SK-N-DZ (cell line): Measurements from ENCODE around the gene TNFRSF1A.

Experiments
- DNase-seq: peaks from one replicate; pipeline ENCODE4 v3.0.0-alpha.2; 2015; ENCODE audit warnings: low spot score

The TNFRSF1A gene

DNA sequence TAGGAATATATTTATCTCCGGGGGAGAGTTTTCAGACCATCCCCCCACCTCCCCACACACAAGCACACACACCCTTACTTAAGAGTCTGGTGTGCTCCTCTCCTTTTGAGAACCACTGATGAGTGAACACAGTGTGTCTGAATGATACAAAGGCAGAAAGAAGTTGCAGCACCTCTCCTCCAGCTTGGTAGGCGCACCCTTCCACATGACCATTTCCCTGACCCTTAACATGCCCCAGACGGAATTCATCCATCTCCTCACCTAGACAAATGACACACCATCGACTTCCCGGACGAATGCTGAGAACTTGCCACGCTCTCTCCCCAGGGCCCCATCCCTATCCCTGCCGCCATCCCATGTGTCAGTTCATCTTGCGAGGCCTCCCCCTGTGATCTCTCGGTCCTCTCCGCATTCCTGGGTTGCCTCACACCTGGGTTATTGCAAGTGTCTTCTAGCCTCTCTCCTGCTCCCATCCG lies 3.9 kb downstream of the TNFRSF1A start:
- no peak for DNase-seq

DNA sequence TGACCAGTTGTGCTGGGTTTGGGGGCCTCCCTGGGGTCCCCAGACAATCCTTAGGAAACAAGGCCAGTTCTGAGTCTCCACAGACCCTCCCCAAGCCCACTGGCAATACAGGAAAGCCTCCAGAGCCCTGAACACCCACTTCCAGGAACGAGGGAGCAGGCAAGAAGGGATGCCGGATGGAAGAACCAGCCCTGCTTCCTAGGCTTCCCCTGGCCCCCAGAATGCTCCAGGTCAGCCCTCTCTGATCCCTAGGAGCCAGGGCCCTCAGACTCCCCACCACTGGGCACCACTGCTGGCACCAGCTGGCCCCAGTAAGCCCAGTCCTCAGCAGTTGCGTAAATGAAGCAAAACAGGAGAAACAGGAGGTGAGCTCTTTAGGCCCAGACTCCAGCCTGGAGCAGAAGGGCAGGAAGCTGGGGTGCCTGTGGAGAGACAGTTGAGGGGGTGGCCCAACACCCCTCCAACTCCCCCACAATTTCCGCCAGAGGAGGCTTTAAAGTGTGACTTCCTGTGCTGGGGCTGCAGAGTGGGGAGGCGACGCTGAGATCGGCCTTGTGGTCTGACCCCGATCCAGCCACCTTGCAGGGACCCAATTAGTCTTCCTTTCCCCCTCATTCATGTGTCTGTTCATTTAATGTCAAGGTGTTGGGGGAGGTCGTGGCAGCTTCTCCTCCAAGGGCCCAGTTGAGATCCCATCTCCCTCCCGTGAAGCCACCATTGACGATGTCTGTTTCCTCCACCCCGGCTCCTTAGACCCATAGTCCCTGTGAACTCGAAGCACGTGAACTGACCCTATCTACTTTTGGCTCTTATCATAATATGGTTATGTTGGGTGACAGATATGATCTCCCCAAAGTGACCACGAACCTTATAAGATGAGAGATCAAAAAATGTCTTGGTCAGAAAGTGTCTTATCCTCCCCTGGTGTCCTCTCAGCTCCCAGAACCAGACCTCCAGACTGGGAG lies 4.7 kb downstream of the TNFRSF1A start:
- no peak for DNase-seq

DNA sequence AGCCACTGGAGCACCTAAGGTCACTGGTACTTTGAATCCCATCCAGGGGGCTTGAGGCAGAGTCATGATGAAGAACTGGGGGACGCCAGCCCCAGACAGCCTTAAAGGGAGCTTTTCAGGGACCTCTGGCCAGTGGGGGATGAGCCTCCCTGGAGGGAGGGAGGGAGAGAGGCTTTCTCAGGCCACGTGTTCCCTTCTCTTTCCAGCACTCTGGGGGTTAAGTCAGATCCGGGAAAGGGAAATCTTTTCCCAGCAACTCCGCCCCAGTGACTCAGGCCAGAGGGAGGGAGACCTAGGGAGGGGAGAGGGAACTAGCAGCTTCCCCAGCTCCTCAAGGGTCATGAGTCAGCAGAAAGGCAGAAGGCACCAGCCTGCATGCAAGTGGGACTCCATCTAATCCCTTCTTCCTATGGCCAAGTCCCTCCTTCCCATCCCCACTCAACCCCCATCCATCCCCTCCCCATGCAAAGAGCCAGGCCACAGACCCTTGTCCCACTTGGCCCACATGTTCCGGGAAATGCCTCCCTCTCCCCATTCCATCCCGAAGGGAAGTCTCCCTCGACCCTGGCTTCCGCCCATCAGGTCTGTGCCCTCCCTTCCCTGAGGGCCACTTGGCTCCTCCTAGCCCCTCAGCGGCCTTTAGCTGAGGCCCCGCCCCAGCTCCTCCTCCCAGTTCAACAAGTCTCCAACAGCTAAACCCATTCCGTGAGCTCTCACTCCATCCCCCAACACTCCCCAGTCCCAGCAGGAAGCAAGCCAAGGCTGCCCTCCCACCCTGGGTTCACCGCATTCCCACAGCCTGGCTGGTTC lies 5.6 kb downstream of the TNFRSF1A start:
- DNase-seq = peak; percentile 97

DNA sequence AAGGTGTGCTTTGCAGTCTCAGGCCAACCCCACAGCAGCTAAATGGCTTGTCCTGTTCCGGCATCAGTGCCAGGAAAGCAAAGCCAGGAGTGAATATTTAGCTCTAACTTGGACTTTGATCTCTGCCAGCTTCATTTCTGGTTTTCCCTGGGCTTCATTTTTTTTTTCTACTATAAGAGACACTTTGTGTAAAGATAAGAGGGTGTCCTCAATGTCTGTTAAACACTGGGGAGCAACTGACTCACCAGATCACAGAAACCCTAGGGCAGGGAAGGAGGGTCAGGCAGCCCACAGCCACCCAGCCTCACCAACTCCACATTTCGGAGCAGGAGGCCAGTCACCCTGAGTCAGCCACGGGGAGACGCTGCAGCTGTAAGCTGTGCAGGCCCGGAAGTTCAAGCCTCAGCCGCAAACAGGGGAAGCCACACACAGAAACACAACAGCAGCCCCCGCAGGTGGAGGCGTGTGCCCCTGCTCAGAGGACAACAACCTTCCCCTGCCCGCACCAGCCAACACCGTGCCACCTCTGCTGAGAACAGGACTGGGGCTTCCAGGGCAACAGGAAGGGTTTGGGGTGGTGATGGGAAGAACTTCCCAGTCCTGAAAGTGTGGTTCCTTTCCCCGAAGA lies 6.3 kb downstream of the TNFRSF1A start:
- peak; percentile 72 for DNase-seq

DNA sequence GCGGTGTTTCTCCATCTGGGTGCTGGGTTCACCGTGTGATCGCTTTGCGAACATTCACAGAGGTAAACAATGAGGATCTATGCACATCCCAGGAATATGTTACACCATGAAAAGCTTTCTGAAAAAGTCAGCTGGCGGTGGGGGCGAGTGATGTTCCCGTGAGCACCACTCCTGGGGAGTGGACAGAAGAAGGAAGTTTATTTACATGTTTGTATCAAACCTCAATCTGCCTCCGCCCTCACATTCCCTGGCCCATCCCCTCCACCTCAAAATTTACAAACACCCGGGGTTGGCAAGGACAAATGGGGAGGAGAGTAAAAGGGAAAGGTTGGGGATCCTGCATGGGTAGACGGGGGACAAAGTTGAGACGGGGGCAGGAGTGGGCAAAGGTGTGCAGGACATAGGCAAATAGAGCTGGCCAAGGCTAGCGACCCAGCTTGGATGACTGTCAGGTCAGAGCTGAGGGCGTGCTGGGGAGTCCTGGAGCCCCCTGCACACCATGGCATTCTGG lies 6.9 kb downstream of the TNFRSF1A start:
- DNase-seq = no peak

DNA sequence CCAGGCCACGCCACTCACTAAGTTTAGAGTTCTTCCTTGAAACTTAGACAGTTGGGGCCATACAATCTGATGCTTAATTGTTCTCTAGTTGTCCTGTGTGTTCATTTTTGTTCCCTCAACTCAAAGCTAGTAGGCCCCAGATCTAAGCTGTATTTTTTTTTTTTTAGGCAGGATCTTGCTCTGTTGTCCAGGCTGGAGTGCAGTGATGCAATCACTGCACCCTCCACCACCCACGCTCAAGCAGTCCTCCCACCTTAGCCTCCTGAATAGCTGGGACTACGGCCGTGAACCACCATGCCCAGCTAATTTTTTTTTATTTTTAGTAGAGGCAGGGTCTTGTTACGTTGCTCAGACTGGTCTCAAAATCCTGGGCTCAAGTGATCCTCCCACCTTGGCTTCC lies 7.5 kb downstream of the TNFRSF1A start:
- DNase-seq = no peak

DNA sequence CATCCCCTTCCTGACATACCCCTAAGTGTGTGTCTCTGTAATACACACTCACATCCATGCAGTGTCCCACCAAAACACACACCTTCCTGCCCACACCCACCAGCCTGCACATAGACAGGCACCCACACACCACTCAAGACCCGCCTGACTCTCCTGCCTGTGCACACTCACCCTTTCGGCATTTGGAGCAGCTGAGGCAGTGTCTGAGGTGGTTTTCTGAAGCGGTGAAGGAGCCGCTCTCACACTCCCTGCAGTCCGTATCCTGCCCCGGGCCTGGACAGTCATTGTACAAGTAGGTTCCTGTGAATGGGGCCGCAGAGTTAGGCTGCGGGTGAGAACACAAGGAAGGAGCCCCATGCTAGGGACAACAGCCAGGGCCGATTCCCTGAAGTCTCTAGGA lies 8.3 kb downstream of the TNFRSF1A start:
- DNase-seq = no peak

DNA sequence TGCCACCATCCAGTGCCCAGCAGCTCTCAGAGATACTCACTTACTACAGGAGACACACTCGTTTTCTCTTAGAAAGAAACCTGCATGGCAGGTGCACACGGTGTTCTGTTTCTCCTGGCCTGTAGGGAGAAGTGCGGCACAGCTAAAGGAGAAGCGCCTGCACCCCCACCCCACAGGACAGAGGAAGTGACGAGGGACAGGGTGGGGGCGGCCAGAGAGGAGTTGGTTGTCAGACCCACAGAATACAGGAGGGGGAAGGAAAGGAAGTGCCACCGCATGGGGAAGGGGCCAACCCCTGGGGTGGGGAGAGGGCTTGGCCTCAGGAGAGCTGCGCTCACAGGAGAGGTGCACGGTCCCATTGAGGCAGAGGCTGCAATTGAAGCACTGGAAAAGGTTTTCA lies 8.8 kb downstream of the TNFRSF1A start:
- no peak for DNase-seq

DNA sequence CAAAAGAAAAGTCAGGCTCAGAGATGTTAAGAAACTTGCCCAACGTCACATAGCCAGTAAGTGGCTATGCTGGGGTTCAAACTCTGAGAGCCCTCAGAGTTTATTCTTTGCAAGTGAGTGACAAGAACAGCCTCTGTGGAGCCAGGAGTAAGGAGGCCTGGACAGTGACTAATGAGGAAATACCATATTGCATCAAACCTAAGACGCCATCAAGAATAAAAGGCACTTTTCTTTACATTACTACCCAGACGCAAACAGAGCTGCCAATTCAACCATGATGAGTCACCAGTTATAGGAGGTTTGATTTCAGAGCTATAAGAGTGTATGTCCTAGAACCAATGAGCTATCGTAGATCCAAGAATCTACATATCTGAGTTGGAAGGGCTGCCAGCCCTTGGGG lies 9.4 kb downstream of the TNFRSF1A start:
- DNase-seq = no peak

DNA sequence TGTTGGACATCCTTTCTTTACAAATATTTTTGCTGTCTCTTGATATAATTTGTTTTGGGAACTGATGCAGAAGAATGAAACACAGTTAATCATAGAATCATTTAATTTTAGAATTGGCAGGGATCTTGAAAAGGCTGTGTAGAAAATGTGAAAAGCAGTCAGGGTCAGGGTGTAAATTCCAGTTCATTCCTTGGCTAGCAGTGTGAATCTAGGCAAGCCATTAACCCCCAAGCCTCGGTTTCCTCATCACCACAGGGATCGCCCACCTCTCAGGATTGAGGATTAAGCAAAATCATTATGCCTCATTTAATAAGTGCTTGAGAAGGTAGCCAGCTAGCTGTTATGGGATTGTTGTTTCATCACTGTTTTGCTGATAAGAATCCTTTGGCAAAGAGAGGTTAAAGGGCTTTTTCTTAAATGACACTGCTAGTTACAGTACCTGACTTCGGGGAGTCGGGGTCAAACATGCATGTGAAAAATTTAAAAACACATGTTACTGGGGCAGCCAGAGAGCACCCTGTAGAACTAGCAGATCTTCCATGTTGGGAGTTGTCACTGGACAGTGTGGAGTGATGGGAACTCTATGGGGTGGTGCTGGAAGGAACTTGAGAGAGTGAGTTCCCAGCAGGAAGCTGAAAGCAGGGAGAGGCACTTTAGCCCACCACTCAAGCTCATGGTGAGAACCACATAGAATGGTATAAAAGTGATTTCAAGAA lies 10.7 kb downstream of the TNFRSF1A start:
- no peak for DNase-seq

DNA sequence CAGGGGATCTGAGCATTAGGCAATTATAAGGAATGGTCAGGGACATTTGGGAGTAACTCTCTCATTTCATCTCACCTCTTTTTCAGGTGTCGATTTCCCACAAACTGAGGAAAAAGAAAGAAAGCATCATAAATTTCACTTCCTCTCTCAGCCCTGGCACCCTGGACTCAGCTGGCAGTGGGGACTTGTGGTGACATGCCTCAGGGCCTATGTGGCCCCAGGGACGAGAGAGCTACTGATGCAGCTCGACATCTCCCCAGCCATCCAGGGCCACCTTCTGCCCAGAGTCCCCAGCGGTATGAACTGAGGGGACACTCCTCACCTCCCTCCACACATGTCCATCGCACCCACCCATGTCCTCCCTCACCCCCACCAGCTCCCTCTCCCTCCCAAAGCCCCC lies 11.7 kb downstream of the TNFRSF1A start:
- DNase-seq = no peak

DNA sequence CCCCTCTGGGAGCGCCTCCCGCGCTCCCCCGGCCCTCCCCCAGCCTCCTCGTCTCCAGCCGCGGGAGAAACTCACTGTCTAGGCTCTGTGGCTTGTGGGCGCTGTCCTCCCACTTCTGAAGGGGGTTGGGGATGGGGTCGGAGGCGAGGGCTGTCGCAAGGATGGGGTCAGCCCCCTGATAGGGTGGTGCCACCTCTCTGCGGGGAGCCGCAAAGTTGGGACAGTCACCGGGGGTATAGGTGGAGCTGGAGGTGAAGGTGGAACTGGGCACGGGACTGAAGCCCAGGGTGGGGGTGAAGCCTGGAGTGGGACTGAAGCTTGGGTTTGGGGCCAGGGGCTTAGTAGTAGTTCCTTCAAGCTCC lies 12.2 kb downstream of the TNFRSF1A start:
- no peak for DNase-seq

DNA sequence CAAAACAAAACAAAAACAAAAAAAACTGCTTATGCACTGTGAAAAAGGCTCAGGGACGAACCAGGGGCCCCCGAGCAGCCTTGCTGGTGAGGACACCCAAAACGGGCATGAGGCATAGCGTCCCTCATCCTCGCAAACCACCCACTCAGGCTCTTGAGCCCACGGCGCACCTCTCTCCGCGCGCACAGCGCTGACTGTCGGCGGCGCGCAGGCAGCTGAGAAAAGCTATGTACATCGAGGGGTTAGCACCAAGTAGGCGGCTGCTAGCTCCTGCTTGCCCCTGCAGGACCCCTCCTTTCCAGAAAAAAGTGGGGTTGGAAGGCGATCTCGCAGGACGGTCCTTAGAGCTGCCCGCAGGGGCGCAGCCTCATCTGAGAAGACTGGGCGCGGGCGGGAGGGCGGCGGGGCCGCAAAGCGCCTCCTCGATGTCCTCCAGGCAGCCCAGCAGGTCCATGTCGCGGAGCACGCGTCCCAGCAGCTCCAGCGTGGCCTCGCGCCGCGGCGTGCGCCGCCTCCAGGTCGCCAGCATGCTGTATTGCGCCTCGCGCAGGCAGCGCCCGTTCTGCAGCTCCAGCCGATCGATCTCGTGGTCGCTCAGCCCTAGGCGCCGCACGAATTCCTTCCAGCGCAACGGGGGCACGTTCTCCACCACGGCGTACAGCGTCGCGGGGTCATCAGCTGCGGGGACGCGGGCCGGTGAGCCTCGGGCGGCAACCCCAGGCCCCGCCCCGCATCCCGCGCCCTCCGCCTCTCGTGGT lies 12.8 kb downstream of the TNFRSF1A start:
- DNase-seq = no peak

DNA sequence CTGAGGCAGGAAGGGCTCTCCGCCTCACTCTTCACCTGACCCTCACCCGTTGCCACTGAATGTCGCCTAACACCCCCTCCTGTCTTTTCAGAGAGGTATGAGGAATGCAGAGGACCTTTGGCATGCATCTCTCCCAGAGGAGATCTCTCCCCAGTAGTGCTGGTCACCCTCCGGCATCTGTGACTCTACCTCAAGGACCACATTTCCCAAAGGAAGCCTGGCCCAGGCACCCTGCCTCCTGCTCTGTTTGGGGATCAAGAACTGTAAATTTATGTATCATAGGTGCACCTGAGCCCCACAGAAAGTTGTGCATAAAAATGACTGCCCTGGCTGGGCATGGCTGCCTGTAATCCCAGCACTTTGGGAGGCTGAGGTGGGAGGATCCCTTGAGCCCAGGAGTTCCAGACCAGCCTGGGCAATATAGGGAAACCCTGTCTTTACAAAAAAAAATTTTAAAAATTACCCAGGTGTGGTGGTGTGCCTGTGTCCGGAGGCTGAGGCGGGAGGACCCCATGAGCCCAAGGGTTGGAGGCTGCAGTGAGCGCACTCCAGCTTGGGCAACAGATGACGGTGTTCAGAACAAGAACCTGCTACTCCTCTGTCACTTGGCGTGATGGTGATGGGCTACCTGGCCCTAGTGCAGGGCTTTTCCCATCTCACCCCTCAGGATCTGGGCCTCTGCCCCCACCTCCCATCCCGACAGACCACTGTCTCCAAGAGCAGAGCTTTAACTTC lies 13.7 kb downstream of the TNFRSF1A start:
- no peak for DNase-seq

DNA sequence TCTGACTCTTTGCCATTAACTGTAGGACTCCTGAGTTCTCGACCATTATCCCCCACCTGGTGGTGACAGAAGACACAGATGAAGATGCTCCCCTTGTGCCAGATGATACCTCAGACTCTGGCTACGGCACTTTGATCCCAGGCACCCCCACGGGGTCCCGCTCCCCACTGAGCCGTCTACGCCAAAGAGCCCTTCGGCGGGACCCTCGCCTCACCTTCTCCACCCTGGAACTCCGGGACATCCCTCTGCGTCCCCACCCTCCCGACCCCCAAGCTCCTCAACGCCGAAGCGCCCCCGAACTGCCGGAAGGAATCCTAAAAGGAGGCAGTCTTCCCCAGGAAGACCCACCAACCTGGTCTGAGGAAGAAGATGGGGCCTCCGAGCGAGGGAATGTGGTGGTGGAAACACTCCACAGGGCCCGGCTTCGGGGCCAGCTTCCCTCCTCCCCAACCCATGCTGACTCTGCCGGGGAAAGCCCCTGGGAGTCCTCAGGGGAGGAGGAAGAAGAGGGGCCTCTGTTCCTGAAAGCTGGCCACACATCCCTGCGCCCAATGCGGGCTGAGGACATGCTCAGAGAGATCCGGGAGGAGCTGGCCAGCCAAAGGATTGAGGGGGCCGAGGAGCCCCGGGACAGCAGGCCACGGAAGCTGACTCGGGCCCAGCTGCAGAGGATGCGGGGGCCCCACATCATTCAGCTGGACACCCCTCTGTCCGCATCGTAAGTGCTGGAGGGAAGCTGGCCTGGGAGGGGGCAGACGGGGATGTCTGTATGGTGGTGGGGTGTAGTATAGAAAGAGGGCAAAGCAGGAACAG lies 14.4 kb downstream of the TNFRSF1A start:
- DNase-seq = no peak

DNA sequence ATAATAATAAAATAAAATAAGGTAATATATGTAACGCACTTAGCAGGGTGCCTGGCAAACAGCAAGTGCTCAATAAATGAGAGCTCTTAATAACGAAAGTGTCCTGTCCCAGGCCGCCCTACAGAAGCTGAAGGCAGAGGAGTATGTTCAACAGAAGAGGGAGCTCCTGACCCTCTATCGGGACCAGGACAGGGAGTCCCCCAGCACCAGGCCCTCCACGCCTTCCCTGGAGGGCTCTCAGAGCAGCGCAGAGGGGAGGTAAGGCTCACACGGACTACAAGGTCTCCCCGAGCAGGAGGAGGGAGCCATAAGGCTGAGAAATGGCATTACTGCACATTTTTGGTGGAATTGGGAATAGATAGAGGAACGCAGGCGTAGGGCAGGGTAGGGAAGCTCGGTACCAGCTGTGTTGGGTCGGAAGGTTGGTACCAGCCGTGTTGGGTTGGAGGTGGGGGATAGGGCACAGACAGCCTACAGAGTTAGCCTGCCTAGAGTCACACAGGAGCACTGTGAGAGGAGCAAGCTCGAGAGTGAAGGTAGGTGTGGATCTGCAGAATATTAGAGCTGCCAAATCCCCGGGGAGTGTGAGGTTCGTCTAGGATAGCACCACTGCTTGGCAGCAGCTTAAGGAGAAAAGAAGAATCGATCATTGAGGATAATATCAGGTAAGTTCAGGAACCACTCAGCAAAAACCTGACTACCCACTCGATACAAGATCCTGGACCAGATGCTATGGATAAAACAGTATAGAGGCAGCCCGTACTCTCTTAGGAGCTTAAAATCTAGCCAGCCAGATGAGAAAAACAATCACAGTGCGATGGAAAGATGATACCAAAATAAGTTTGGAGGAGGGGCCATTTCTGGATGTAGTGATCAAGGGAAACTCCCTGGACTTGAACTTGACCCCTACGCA lies 15.3 kb downstream of the TNFRSF1A start:
- peak; percentile 81 for DNase-seq

DNA sequence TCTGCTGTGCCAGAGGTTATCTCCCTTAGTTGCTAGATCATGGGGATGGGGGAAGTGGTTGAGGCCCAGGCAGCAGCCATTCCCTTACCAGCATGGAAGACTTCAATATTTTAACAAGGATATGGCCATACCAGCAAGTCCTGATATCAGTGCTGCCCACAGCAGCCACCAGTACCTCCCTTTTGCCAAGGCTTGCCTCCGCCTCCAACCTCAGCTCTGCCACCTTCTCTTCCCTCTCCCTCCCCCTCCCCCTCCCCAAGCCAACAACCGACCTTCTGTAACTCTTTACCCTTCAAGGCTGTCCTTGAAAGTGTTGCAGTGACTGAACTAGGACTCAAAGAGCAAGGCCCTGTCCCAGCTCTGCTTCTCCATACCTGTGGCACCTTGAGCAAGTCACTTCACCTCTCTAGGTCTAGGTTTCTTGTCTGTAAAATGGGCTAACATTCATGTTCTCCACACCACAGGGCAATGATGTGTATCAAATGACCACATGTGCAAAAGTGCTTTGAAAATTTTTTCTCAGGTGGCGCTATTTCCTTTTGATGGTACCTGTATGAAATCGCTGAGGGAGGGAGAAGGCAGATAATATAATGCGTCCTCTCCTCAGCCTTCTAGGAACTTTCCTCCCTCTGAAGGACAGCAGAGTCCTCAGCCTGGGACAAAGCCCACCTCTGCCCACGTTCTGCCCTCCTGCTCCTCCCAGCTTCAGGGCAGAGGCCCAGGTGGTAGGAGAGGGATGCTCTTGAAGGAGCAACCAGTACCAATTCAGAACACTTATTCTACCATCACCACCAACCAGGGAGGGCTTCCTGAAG lies 16.7 kb downstream of the TNFRSF1A start:
- no peak for DNase-seq
